Parathyroid adenoma (tissue), 2 donors: Measurements from ENCODE around the gene SUN1.
A peak's percentile ranks its signal among the peaks of the same experiment; 100 is the strongest.

Source experiments
- H2AFZ ChIP-seq: fragments of 300-600 bp; sonication (generic); one replicate; pipeline ENCODE4 v1.7.0; 2017; ENCODE audit warnings: antibody characterized with exemption, mild to moderate bottlenecking
- H3K27ac ChIP-seq: fragments of 300-600 bp; sonication (generic); one replicate; pipeline ENCODE4 v1.7.0; 2017
- H3K27me3 ChIP-seq: fragments of 300-600 bp; sonication (generic); one replicate; pipeline ENCODE4 v1.7.0; 2017; ENCODE audit warnings: low read length; ENCODE audit not compliant: control insufficient read depth, insufficient read depth
- H3K36me3 ChIP-seq: fragments of 300-600 bp; sonication (generic); one replicate; pipeline ENCODE4 v1.7.0; 2017; ENCODE audit warnings: low read length; ENCODE audit not compliant: control insufficient read depth, insufficient read depth
- H3K4me1 ChIP-seq: fragments of 300-600 bp; sonication (generic); one replicate; pipeline ENCODE4 v1.7.0; 2017; ENCODE audit warnings: control low read depth
- H3K4me2 ChIP-seq: fragments of 300-600 bp; sonication (generic); one replicate; pipeline ENCODE4 v1.7.0; 2017; ENCODE audit warnings: low read length
- H3K4me3 ChIP-seq: fragments of 300-600 bp; sonication (generic); one replicate; pipeline ENCODE4 v1.7.0; 2017; ENCODE audit warnings: low read depth, low read length
- H3K79me2 ChIP-seq: fragments of 300-600 bp; sonication (generic); one replicate; pipeline ENCODE4 v1.7.0; 2017; ENCODE audit warnings: control low read depth
- H3K9ac ChIP-seq: fragments of 300-600 bp; sonication (generic); one replicate; pipeline ENCODE4 v1.7.0; 2017; ENCODE audit warnings: mild to moderate bottlenecking
- H3K9me3 ChIP-seq: fragments of 300-600 bp; sonication (generic); one replicate; pipeline ENCODE4 v1.7.0; 2017; ENCODE audit warnings: low read length; ENCODE audit not compliant: control insufficient read depth
- TF ChIP-seq, protein P1 (sequence below): fragments of 300-600 bp; sonication (generic); IDR thresholded peaks from one replicate; pipeline ENCODE4 v1.7.0; 2017; ENCODE audit warnings: antibody characterized with exemption, mild to moderate bottlenecking
- donor health status: primary hyperparathyroidism.

SUN1 gene

DNA sequence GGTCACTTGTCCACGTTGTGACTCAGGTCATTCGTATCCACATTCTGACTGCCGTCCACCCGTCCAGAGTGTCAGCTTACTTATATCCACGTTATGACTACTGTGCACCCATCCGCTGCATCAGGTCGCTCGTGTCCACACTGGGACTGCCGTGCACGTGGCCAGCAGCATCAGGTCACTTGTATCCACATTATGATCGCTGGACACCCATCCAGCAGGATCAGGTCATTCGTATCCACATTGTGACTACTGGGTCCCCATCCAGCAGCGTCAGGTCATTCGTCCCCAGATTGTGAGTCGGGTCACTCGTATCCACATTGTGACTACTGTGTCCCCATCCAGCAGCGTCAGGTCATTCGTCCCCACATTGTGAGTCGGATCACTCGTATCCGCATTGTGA lies 47.3 kb upstream of the SUN1 start:
- no peak overlapping the region for H3K4me2 ChIP-seq
- H3K79me2 ChIP-seq = no peaks in the 10 kb centered on the region
- H3K4me3 ChIP-seq = no peak overlapping the region
- H3K36me3 ChIP-seq = no peaks in the 10 kb centered on the region
- no peaks in the 10 kb centered on the region for H3K4me1 ChIP-seq
- no peaks in the 10 kb centered on the region for H3K27me3 ChIP-seq
- no peak overlapping the region for H3K27ac ChIP-seq
- TF ChIP-seq, protein P1, sequence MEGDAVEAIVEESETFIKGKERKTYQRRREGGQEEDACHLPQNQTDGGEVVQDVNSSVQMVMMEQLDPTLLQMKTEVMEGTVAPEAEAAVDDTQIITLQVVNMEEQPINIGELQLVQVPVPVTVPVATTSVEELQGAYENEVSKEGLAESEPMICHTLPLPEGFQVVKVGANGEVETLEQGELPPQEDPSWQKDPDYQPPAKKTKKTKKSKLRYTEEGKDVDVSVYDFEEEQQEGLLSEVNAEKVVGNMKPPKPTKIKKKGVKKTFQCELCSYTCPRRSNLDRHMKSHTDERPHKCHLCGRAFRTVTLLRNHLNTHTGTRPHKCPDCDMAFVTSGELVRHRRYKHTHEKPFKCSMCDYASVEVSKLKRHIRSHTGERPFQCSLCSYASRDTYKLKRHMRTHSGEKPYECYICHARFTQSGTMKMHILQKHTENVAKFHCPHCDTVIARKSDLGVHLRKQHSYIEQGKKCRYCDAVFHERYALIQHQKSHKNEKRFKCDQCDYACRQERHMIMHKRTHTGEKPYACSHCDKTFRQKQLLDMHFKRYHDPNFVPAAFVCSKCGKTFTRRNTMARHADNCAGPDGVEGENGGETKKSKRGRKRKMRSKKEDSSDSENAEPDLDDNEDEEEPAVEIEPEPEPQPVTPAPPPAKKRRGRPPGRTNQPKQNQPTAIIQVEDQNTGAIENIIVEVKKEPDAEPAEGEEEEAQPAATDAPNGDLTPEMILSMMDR = no peak
- no peak overlapping the region for H2AFZ ChIP-seq
- no peaks in the 10 kb centered on the region for H3K9me3 ChIP-seq
- H3K9ac ChIP-seq = no peak overlapping the region

DNA sequence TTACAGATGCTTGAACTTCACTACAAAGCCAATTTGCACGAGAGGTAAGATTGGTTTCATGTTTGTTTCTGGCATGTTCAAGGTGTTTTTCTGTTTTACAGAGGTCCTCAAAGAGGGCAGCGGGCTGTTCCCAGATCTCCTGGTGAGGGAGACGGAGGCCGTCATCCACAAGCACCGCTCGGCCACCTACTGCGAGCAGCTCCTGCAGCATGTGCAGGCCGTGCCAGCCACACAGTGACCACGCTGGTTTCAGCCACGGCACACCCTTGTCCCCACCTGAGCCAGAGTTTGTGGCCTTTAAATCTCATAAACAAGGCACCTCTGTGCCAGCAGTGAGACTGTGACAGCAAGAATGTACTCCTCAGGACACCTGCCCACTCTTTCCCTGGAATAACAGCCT lies 46.9 kb upstream of the SUN1 start:
- TF ChIP-seq, protein P1 = no peak
- no peaks in the 10 kb centered on the region for H3K36me3 ChIP-seq
- no peaks in the 10 kb centered on the region for H3K9me3 ChIP-seq

DNA sequence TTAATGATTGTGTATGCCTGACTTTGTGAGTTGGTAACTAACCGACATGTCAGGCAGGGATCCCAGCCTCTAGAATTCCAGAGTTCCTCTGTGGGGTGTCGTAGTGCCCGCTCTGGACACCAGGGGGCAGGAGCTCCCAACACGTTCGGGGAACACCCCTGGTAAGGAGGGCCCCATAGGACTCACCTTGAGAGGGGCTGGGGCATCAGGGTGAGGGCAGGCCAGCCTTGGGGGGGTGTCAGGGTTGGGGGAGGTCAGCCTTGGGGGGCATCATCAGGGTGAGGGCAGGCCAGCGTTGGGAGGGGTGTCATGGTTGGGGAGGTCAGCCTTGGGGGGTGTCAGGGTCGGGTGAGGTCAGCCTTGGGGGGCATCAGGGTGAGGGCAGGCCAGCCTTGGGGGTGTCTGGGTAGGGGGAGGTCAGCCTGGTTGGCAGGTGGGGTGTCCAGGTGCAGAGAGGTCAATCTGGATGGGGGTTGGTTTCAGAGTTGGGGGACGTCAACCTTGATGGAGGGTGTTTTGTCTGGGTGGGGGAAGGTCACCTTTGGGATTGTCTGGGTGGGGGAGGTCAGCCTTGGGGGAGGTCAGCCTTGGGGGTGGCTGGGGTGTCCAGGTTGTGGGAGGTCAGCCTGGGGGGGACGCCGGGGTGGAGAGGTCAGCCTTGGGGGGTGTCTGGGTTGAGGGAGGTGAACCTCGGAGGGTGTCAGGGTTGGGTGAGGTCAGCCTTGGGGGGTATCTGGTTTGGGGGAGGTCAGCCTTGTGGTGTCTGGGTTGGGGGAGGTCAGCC lies 45.6 kb upstream of the SUN1 start:
- H3K4me3 ChIP-seq = no peak overlapping the region
- H3K36me3 ChIP-seq = no peaks in the 10 kb centered on the region
- no peak overlapping the region for H2AFZ ChIP-seq
- H3K4me1 ChIP-seq = no peaks in the 10 kb centered on the region
- H3K79me2 ChIP-seq = no peaks in the 10 kb centered on the region
- H3K27ac ChIP-seq = no peak overlapping the region
- H3K9me3 ChIP-seq = no peaks in the 10 kb centered on the region
- no peak overlapping the region for H3K9ac ChIP-seq
- no peaks in the 10 kb centered on the region for H3K27me3 ChIP-seq
- TF ChIP-seq, protein P1 = peak; percentile 84
- no peak overlapping the region for H3K4me2 ChIP-seq

More for the DNA sequence above, 46.9 kb upstream of the SUN1 start:
- no peak overlapping the region for H3K4me2 ChIP-seq
- no peaks in the 10 kb centered on the region for H3K27me3 ChIP-seq
- H3K4me1 ChIP-seq = no peaks in the 10 kb centered on the region
- no peak overlapping the region for H2AFZ ChIP-seq
- no peaks in the 10 kb centered on the region for H3K79me2 ChIP-seq
- H3K4me3 ChIP-seq = no peak overlapping the region
- no peak overlapping the region for H3K27ac ChIP-seq
- H3K9ac ChIP-seq = no peak overlapping the region

DNA sequence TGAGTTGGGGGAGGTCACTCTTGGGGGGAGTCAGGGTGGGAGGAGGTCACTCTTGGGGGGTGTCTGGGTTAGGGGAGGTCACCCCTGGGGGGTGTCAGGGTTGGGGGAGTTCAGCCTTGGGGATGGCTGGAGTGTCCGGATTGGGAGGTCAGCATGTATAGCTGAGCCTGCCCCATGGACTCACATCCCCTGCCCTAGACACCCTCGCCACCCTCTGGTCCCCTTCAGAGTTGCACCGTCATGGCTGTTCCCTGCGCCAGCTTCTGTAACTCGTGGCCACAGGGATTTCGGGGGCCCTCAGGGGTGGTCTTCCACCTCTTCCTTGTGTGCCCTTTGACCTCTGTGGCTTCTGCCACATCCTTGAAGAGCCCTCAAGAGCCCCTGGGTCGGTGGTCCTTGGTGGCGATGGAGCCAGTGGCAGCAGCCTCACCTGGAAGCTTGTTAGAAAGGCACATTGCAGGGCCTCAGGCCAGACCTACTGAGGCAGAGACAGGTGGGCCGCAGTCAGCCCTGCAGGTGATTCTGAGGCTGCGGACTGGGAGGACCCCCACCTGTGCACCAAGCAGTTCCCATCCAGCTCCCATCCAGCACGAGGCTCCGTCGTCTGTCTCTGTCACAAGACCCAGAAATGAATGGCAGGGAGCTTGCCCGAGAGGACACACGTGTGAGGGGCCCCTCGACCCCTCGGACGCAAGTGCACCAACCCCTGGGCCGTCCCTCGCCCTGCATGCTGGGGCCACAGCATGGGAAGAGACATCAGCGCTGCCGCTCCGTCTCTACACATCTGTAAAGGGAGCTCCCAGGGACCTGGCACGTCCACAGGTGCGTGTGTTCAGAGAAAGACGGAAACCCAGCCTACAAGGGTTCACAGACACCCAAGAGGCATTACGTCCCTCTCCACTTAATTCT lies 44.7 kb upstream of the SUN1 start:
- Histone ChIP-seq H3K9me3 (no peaks in the 10 kb centered on the region), H3K36me3 (no peaks in the 10 kb centered on the region), H3K4me1 (no peaks in the 10 kb centered on the region), H3K27me3 (no peaks in the 10 kb centered on the region), H3K27ac (no peak overlapping the region), H3K9ac (no peak overlapping the region), H3K79me2 (no peaks in the 10 kb centered on the region), H2AFZ (no peak overlapping the region), H3K4me2 (no peak overlapping the region), H3K4me3 (no peak overlapping the region)
- TF ChIP-seq, protein P1 = no peak
